Measurements from ENCODE around the gene SSTR5. TPM values are rescaled to one million over a fixed set of nuclear protein-coding genes. Genes with fewer than 3 reads are reported as not detected.
"Not testable (repeated sequence)": the region's sequence is repeated elsewhere in the genome, so short reads cannot be mapped to it uniquely, and the experiment has no call there.

The SSTR5 gene
- total and polyA plus RNA-seq, 5 experiments from 2014 or later: not detected

DNA sequence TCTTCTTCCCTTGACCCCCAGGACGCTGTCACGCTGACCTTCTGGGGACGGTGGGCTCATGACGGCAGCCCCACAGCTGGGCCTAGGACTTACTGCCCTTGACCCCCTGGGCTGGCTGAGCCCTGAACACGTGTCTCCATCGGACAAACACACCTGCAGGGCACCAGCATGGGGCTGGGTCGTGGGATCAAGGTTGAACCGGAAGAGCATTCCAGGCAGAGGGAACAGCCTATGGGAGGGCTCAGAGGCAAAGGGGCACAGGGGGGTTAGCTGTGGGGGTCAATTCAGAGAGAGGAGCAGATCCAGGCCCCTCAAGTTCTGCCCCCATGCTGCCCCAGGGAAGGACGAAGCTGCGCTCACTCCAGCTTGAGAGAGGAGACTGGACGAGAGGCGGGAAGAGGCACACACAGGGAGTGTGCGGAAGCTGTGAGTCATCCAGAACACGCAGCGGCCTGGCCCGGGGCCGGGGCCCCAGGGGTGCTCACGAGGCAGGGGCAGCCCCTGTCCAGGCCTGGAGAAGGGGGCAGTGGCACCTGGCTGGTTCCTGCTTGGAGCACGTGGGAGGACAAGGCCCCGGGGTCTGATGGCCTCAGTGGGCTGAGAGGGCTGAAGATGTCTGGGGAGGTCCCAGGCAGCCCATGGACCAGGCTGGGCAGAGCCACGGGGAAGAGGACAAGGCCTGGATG lies 9.9 kb downstream of the SSTR5 start:
- DNase-seq: no peak
- POLR2A ChIA-PET: no interaction called here
- H3K36me3 Mint-ChIP-seq: peaks cover 6 to 11% (median 10%) of the 10 kb centered on the region in 3 donors
- H3K4me3 Mint-ChIP-seq: no peak overlapping the region
- ATAC-seq: no peak
- no peaks in the 10 kb centered on the region for H3K4me1 Mint-ChIP-seq
- H3K9me3 Mint-ChIP-seq: peaks cover 0 to 31% (median 14%) of the 10 kb centered on the region in 9 donors
- H3K27me3 Mint-ChIP-seq: peaks cover 11 to 66% (median 29%) of the 10 kb centered on the region in 5 donors
- no peak overlapping the region for H3K27ac Mint-ChIP-seq

DNA sequence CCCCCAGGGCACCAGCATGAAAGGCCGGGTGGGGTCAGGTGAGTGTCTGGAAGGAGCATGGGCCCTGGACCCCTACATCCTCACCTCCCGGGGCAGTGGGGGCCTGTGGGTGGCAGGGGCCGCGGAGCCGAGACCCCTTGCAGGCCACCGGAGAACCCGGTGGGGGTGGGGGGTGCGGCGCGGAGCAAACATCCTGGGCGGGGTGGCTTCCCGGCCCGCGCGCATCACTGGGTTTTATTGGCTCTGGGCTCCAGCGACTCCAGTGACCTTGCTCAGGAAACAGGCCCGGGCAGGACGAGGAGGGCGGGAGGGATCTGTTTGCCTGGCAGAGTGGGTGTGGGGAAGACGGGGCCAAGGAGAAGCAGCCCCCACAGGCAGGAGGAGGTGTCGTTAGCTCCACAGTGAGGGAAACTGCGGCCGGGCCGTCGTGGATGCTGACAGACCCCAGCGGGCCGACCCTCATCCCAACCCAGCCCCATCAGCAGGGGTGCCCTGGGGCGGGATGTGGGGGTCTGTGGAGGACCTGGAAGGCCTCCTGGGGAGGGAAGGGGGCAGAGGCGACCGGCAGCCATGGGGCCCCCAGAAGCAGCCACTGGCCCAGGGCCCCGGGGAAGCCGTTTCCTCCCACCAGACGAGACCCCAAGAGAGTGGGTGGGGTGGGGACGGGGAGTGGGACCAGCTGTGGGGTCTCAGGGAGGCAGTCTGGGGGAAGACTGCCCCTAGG lies 10.6 kb downstream of the SSTR5 start:
- no peak overlapping the region for H3K4me3 Mint-ChIP-seq
- no peak for ATAC-seq
- DNase-seq: no peak
- POLR2A ChIA-PET: no interaction called here
- no peaks in the 10 kb centered on the region for H3K4me1 Mint-ChIP-seq
- peaks cover 0 to 31% (median 14%) of the 10 kb centered on the region in 9 donors for H3K9me3 Mint-ChIP-seq
- H3K27me3 Mint-ChIP-seq: peaks cover 15 to 64% (median 24%) of the 10 kb centered on the region in 5 donors
- H3K36me3 Mint-ChIP-seq: peaks cover 6 to 11% (median 10%) of the 10 kb centered on the region in 3 donors
- no peak overlapping the region for H3K27ac Mint-ChIP-seq

DNA sequence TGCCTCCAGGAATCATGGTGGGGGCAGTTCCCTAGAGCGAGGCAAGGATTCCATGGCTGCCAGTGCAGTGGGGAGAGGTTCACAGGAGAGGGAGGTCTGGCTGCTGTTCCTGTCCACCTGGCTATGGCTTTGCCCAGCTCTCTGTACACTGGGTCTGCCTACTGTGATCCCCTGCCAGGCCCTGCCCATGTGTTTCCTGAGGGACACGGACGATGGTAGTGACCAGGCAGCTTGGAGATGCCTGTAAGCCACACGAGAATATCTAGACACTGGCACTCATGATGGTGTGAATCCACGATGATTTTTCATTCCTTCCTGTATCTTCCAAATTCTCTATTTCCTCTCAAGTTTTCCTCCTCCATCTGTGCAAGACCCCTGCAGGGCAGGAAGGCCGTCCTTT lies 12.4 kb downstream of the SSTR5 start:
- DNase-seq (no peak), ATAC-seq (no peak)
- H3K27me3 Mint-ChIP-seq: peaks cover 15 to 60% (median 22%) of the 10 kb centered on the region in 5 donors
- H3K36me3 Mint-ChIP-seq: peaks cover 6 to 11% (median 10%) of the 10 kb centered on the region in 3 donors
- POLR2A ChIA-PET: no interaction called here
- no peak overlapping the region for H3K27ac Mint-ChIP-seq
- H3K9me3 Mint-ChIP-seq: peaks cover 0 to 31% (median 14%) of the 10 kb centered on the region in 9 donors
- no peak overlapping the region for H3K4me3 Mint-ChIP-seq
- H3K4me1 Mint-ChIP-seq: no peaks in the 10 kb centered on the region

DNA sequence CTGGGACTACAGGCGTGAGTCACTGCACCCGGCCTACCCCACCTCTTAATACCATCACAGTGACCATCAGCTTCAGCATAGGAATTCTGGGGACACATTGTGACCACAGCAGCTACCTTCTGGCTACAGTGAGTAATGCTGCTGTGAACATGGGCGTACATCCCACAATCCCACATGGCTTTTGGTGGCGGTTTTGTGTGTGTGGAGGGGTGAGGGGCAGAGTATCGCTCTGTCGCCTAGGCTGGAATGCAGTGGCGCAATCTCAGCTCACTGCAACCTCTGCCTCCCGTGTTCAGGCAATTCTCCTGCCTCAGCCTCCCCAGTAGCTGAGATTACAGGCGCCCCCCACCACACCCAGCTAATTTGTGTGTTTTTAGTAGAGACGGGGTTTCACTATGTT lies 13.9 kb downstream of the SSTR5 start:
- DNase-seq, H3K4me3 Mint-ChIP-seq, POLR2A ChIA-PET, H3K27ac Mint-ChIP-seq, ATAC-seq, H3K4me1 Mint-ChIP-seq: not testable (repeated sequence)
- Mint-ChIP-seq H3K9me3 (peaks cover 0 to 31% (median 14%) of the 10 kb centered on the region in 9 donors), H3K27me3 (peaks cover 15 to 50% (median 22%) of the 10 kb centered on the region in 5 donors), H3K36me3 (peaks cover 6 to 11% (median 10%) of the 10 kb centered on the region in 3 donors)

- Mint-ChIP-seq H3K27ac (no peak overlapping the region), H3K4me1 (no peaks in the 10 kb centered on the region), H3K36me3 (peaks cover 6 to 11% (median 10%) of the 10 kb centered on the region in 3 donors), H3K4me3 (no peak overlapping the region), H3K9me3 (peaks cover 0 to 27% (median 14%) of the 10 kb centered on the region in 9 donors), H3K27me3 (peaks cover 11 to 38% (median 17%) of the 10 kb centered on the region in 5 donors)
- POLR2A ChIA-PET: no interaction called here
- ATAC-seq (no peak), DNase-seq (no peak)
Observed at GRCh38 chr16:1088295-1089170, 16.0 kb downstream of the SSTR5 start.

DNA sequence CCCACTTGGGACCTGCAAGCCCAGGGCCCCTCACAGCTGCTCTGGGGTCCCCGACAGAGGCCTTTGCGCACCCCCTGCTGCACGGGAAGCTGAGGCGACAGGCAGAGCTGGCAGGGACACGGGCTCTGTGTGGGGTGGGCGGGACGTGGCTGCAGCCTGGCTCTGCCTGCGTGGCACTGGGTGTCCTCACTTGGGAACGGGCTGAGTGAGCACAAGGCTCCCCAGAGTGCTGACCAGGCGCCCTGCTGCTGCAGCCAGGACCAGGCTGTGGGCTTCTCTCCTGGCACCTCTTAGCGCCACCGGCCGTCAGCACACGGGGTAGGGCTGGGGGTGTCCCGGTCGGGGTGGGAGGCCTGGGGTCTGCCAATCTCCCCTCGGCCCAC lies 16.9 kb downstream of the SSTR5 start:
- POLR2A ChIA-PET: no interaction called here
- H3K36me3 Mint-ChIP-seq: peaks cover 3 to 10% (median 9%) of the 10 kb centered on the region in 3 donors
- DNase-seq: no peak
- peaks cover 0 to 22% (median 14%) of the 10 kb centered on the region in 9 donors for H3K9me3 Mint-ChIP-seq
- no peak overlapping the region for H3K4me3 Mint-ChIP-seq
- H3K4me1 Mint-ChIP-seq: no peaks in the 10 kb centered on the region
- no peak overlapping the region for H3K27ac Mint-ChIP-seq
- peaks cover 11 to 31% (median 12%) of the 10 kb centered on the region in 5 donors for H3K27me3 Mint-ChIP-seq
- no peak for ATAC-seq

DNA sequence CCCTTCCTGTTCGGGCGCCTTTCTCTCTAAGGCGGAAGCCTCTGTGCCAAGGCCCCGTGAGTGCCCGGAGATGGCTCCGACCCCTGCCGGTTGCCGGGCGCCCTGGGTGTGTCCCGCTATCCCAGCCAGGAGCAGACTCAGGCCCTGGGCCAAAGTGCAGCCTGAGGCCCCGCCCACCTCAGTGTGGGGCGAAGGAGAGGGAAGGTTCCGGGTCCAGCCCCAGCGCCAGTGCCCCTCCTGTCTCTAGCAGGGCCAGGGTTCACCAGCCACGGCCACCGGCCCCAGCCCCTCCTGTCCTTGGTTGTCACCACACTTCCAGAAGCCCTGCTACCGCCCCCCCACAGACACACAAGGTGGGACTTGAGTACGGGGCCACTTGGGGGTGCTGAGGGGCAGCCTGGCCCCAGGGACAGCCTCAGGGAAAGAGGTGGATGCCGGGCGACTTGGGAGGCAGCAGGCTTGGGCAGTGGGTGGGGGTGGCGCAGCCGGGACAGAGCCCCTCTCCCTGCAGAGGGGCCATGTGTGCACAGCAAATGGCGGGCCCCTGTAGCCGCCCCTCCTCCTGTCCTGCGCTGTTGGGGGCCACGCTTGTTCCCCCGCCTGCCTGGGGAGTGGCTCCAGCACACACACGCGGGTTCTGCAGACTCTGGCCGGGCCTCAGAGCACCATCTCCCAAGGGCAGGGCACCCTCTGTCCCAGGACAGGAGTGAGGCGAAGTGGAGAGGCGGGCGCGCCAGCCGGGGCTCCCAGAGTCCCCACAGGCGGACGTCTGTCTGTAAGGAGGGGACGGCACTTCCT lies 17.5 kb downstream of the SSTR5 start:
- ATAC-seq: peak in 1 of 2 donors; percentile 39
- Mint-ChIP-seq H3K36me3 (peaks cover 2 to 9% (median 8%) of the 10 kb centered on the region in 3 donors), H3K27me3 (peaks cover 11 to 26% (median 11%) of the 10 kb centered on the region in 5 donors), H3K27ac (no peak overlapping the region), H3K4me3 (peak overlapping the region in 3 of 10 donors; percentile 41 to 72 (median 50)), H3K9me3 (peaks cover 0 to 16% (median 11%) of the 10 kb centered on the region in 9 donors), H3K4me1 (no peaks in the 10 kb centered on the region)
- POLR2A ChIA-PET: no interaction called here
- DNase-seq: no peak

- Mint-ChIP-seq H3K27me3 (peaks cover 3 to 17% (median 5%) of the 10 kb centered on the region in 5 donors), H3K36me3 (no peaks in the 10 kb centered on the region), H3K27ac (peak overlapping the region in 1 of 10 donors; percentile 40), H3K4me1 (no peaks in the 10 kb centered on the region), H3K9me3 (peaks cover 0 to 7% (median 2%) of the 10 kb centered on the region in 9 donors), H3K4me3 (no peak overlapping the region)
- POLR2A ChIA-PET: no interaction called here
- no peak for ATAC-seq
- DNase-seq: no peak
Observed at GRCh38 chr16:1090620-1091587, 18.4 kb downstream of the SSTR5 start.

- DNase-seq: no peak
- no peak for ATAC-seq
- H3K4me1 Mint-ChIP-seq: no peaks in the 10 kb centered on the region
- POLR2A ChIA-PET: no interaction called here
- peak overlapping the region in 2 of 10 donors; percentile 10 to 31 for H3K27ac Mint-ChIP-seq
- peaks cover 0 to 1% (median 0%) of the 10 kb centered on the region in 9 donors for H3K9me3 Mint-ChIP-seq
- peaks cover 3 to 10% (median 5%) of the 10 kb centered on the region in 5 donors for H3K27me3 Mint-ChIP-seq
- H3K36me3 Mint-ChIP-seq: no peaks in the 10 kb centered on the region
- no peak overlapping the region for H3K4me3 Mint-ChIP-seq
Observed at GRCh38 chr16:1091992-1092552, 19.5 kb downstream of the SSTR5 start.

GRCh38 chr16:1092685-1093283 lies 20.2 kb downstream of the SSTR5 start:
- H3K4me3 Mint-ChIP-seq, H3K4me1 Mint-ChIP-seq, H3K27me3 Mint-ChIP-seq, DNase-seq, H3K27ac Mint-ChIP-seq, POLR2A ChIA-PET, H3K36me3 Mint-ChIP-seq, H3K9me3 Mint-ChIP-seq, ATAC-seq: not testable (repeated sequence)

All from naive thymus-derived CD8-positive, alpha-beta T cell (primary cell).